Heart right ventricle (tissue), 16 donors: ENCODE data around the gene ARHGAP35. TPM values are rescaled to one million over a fixed set of nuclear protein-coding genes. Genes with fewer than 3 reads are reported as not detected.

Experiments
- ATAC-seq, 8 donors: fragments of 200-7000 bp; cut with Tn5 transposase; one replicate each; pipeline ENCODE4 v1.9.1; 2020; ENCODE audit warnings: mild to moderate bottlenecking in 8 of 8, moderate library complexity in 8 of 8, moderate number of reproducible peaks in 1 of 8
- DNase-seq, 2 donors: peaks; one replicate each; pipeline ENCODE4 v3.0.0-alpha.2; 2020
- H3K27ac ChIP-seq, 10 donors: fragments of 200-600 bp; sonication (generic) in 2 of 10; one replicate each; pipeline versions ENCODE4 v1.5.0 to v1.8.0; 2020 to 2022; ENCODE audit warnings: mild to moderate bottlenecking in 3 of 10
- H3K27me3 ChIP-seq, 7 donors: fragments of 200-600 bp; one replicate each; pipeline ENCODE4 v1.8.0; 2021 to 2022; ENCODE audit warnings: mild to moderate bottlenecking in 2 of 7
- H3K36me3 ChIP-seq, 9 donors: fragments of 200-600 bp; sonication (generic) in 1 of 9; one replicate each; pipeline versions ENCODE4 v1.5.0 to v1.8.0; 2020 to 2022; ENCODE audit warnings: mild to moderate bottlenecking in 2 of 9
- H3K4me1 ChIP-seq, 9 donors: fragments of 200-600 bp; sonication (generic) in 1 of 9; one replicate each; pipeline versions ENCODE4 v1.5.0 to v1.8.0; 2020 to 2022; ENCODE audit warnings: mild to moderate bottlenecking in 4 of 9
- H3K4me3 ChIP-seq, 10 donors: fragments of 200-600 bp; sonication (generic) in 2 of 10; one replicate each; pipeline versions ENCODE4 v1.5.0 to v1.8.0; 2020 to 2022; ENCODE audit warnings: mild to moderate bottlenecking in 7 of 10, moderate library complexity in 2 of 10
- H3K9me3 ChIP-seq, 11 donors: fragments of 200-600 bp in 10 of 11; sonication (generic) in 2 of 11; one replicate each; pipeline versions ENCODE4 v1.5.0 to v1.8.0; 2013 to 2022; ENCODE audit warnings: mild to moderate bottlenecking in 2 of 11, control low read depth in 1 of 11, moderate library complexity in 1 of 11
- CTCF ChIP-seq, 9 donors: fragments of 200-600 bp; sonication (generic) in 2 of 9; IDR thresholded peaks; one replicate each; pipeline versions ENCODE4 v1.5.0 to v1.8.0; 2021 to 2022; ENCODE audit warnings: antibody characterized with exemption in 9 of 9, mild to moderate bottlenecking in 5 of 9, moderate library complexity in 1 of 9
- WGBS, 2 donors: extraction: QIAGEN DNeasy Blood & Tissue Kit; methylation state at CpG; one replicate each; pipeline ENCODE4 v1.1.7; 2013; ENCODE audit warnings: inconsistent platforms in 1 of 2; 5-methylcytosine and 5-hydroxymethylcytosine counted together
- intact Hi-C, 10 donors: fragments of 100-400 bp; cut with DNase I; formaldehyde crosslinking; loops; one replicate each; pipeline versions ENCODE4 v1.11.1 to v1.14.2; 2022
- polyA plus RNA-seq, 2 donors: library from polyadenylated mRNA; stranded (reverse); fragments of 200-250 nt; gene quantifications; one replicate each; pipeline ENCODE4 v1.2.3, GENCODE V29; 2013
- total RNA-seq, 10 donors: library from RNA; stranded (reverse); fragmentation: NEBNext Ultra II Directional in 3 of 10; extraction: Animal tissue kit (Norgen Biotek cat#: 25700) in 3 of 10; gene quantifications; one replicate each; pipeline versions ENCODE4 v1.2.1 to v1.2.4, GENCODE V29; 2021 to 2023
- donor health status: Arrhythmogenic right ventricular cardiomyopathy.
- donor health status: ischemic (EF 13 %, LVEDD 7.1; RV severe dilation, severe dysfunction).
- donor health status: healthy with polysubstance abuse.
- donor health status: DM: no; HTN: yes; CAD: no.
- donor health status: DM: no; HTN: no; CAD: no.
- donor health status: ischemic (EF 25% LVEDD 6.9; RV normal size, moderate dysfunction).
- donor health status: ischemic (EF 25% LVEDD 5.7; RV mildly dilated, moderate dysfunction).
- donor health status: healthy.
- donor health status: DM: yes; HTN: yes; CAD: no.
- donor health status: Ischemic cardiomyopathy.
- donor health status: ischemic (EF 35%, LVEDD 5.7; RV mildly dilated, moderate dysfunction).
- donor health status: nonischemic (EF 11% LVEDD 7.7; RV severe dilation, severe dysfunction).
- donor health status: DM: yes; HTN: yes; CAD: no.
- donor health status: PGD.
- donor health status: ischemic (EF 29% LVEDD 5.4; RV normal size, mild dysfunction).
- donor health status: nonischemic (EF 23%, LVEDD 6.1; RV moderate dilation, normal function).

Gene ARHGAP35
- total and polyA plus RNA-seq, 12 donors, result 20.8 to 96.5 (median 73.2) TPM

DNA sequence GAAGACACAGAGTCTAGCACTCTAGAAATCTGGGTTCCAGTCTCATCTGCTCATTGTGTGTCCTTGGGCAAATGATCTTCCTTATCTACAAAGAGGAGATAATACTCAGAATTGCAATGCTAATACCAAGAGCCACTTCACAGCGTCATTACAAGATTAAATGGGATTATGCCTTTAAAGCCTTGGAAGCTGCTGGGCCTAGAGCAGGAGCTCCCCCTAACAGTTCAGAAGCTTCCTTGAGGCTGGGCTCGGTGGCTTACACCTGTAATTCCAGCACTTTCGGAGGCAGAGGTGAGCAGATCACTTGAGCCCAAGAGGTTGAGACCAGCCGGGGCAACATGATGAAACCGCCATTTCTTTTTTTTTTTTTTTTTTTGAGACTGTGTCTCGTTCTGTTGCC lies 37.7 kb upstream of the ARHGAP35 start:
- TF ChIP-seq CTCF (IDR thresholded peaks at IDR 0.05), result no peak
- H3K4me3 ChIP-seq, result no peak overlapping the region
- H3K36me3 ChIP-seq, result no peaks in the 10 kb centered on the region
- DNase-seq, result no peak
- peak overlapping the region in 1 of 10 donors; percentile 72 for H3K27ac ChIP-seq
- H3K27me3 ChIP-seq, result no peaks in the 10 kb centered on the region
- no peak for ATAC-seq
- WGBS, 2 donors, result 92 to 94% methylated on average over 6 of the region's 6 CpGs
- H3K9me3 ChIP-seq, result no peaks in the 10 kb centered on the region
- peaks cover 0 to 40% (median 5%) of the 10 kb centered on the region in 9 donors for H3K4me1 ChIP-seq
- intact Hi-C loops, result no loop called here

GRCh38 chr19:46824890-46825730 lies 35.7 kb upstream of the ARHGAP35 start:
- Histone ChIP-seq H3K4me3 (no peak overlapping the region), H3K4me1 (peaks cover 0 to 34% (median 5%) of the 10 kb centered on the region in 9 donors), H3K27ac (peak overlapping the region in 1 of 10 donors; percentile 71), H3K36me3 (no peaks in the 10 kb centered on the region), H3K27me3 (no peaks in the 10 kb centered on the region), H3K9me3 (no peaks in the 10 kb centered on the region)
- ATAC-seq, result peak in 6 of 8 donors; percentile 48 to 70 (median 61)
- no peak for DNase-seq
- 72 to 83% methylated on average over 21 of the region's 21 CpGs for WGBS, 2 donors
- TF ChIP-seq CTCF (IDR thresholded peaks at IDR 0.05), result peak in 1 of 9 donors; percentile 13
- intact Hi-C loops, result no loop called here

DNA sequence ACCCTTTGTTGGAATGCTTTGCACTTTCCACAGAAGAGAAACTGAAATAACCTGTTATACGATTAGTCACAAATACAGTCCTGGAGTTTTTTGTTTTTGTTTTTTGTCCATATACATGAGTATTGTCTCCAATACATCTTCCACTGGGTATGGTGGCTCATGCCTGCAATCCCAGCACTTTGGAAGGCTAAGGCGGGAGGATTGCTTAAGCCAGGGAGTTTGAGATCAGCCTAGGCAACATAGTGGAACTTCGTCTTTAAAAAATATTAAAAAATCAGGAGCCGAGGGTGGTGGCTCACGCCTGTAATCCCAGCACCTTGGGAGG lies 35.1 kb upstream of the ARHGAP35 start:
- Histone ChIP-seq H3K36me3 (no peaks in the 10 kb centered on the region), H3K4me3 (no peak overlapping the region), H3K27me3 (no peaks in the 10 kb centered on the region), H3K9me3 (no peaks in the 10 kb centered on the region), H3K27ac (no peak overlapping the region), H3K4me1 (peaks cover 0 to 28% (median 5%) of the 10 kb centered on the region in 9 donors)
- ATAC-seq, result no peak
- intact Hi-C loops, result no loop called here
- no peak for DNase-seq
- WGBS, 2 donors, result 84 to 88% methylated on average over 5 of the region's 5 CpGs
- no peak for TF ChIP-seq CTCF (IDR thresholded peaks at IDR 0.05)

DNA sequence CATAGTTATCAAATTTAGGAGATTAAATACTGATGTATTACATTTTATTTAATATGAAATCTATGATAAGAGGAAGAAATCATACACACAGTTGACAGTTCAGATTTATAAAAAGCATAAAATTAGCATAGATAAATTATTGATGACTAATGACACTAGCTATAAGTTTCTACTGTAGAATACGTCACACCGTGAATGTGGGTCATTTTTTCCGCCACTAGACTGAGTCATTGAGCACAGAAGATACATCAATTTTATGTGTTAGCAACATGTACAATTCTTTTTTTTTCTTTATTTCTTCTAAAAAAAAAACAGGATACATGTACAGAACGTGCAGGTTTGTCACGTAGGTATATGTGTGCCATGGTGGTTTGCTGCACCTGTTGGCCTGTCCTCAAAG lies 32.3 kb upstream of the ARHGAP35 start:
- intact Hi-C loops, result no loop called here
- no peak overlapping the region for H3K27ac ChIP-seq
- WGBS, 2 donors, result 84 to 87% methylated on average over 5 of the region's 5 CpGs
- no peaks in the 10 kb centered on the region for H3K27me3 ChIP-seq
- no peak for TF ChIP-seq CTCF (IDR thresholded peaks at IDR 0.05)
- ATAC-seq, result no peak
- H3K4me3 ChIP-seq, result no peak overlapping the region
- no peaks in the 10 kb centered on the region for H3K9me3 ChIP-seq
- DNase-seq, result no peak
- peaks cover 0 to 6% (median 0%) of the 10 kb centered on the region in 9 donors for H3K4me1 ChIP-seq
- no peaks in the 10 kb centered on the region for H3K36me3 ChIP-seq
